Activated T-helper 2 cell treated with anti-CD3 and anti-CD28 coated beads, Interferon-gamma antibody, Interleukin-2, Interleukin-4, amounts not matched to agents 10 μg/mL and 5 μg/mL and 100 μg/mL, durations not matched to agents 14 hours and 24 hours and 36 hours (primary cell): ENCODE results near the gene AGTPBP1. TPM values are rescaled to one million over a fixed set of nuclear protein-coding genes. Genes with fewer than 3 reads are reported as not detected.
"Not testable (repeated sequence)": the region's sequence is repeated elsewhere in the genome, so short reads cannot be mapped to it uniquely, and the experiment has no call there.

ENCODE experiments used
- DNase-seq: peaks from one replicate; pipeline ENCODE4 v3.0.0; 2021; ENCODE audit warnings: low spot score
- H3K27ac Mint-ChIP-seq: one replicate; pipeline ENCODE4 v1.8.0; 2021; ENCODE audit warnings: mixed read lengths
- H3K27me3 Mint-ChIP-seq: one replicate; pipeline ENCODE4 v1.8.0; 2021; ENCODE audit warnings: low read depth, mixed read lengths
- H3K36me3 Mint-ChIP-seq: one replicate; pipeline ENCODE4 v1.8.0; 2021; ENCODE audit warnings: low read depth, mixed read lengths
- H3K4me1 Mint-ChIP-seq: one replicate; pipeline ENCODE4 v1.8.0; 2021; ENCODE audit warnings: low read depth, mixed read lengths
- H3K4me3 Mint-ChIP-seq: one replicate; pipeline ENCODE4 v1.8.0; 2021; ENCODE audit warnings: low read depth, mild to moderate bottlenecking, moderate library complexity, mixed read lengths
- H3K9me3 Mint-ChIP-seq: one replicate; pipeline ENCODE4 v1.8.0; 2021; ENCODE audit warnings: mixed read lengths
- intact Hi-C: fragments of 100-400 bp; cut with micrococcal nuclease; formaldehyde crosslinking; loops from one replicate; pipeline ENCODE4 v1.15.1; 2023
- total RNA-seq: library from RNA; stranded (reverse); gene quantifications from 2 replicates; pipeline ENCODE4 v1.2.3, GENCODE V29; 2022

Gene AGTPBP1
- total RNA-seq, 1 donor from 2014 or later: 26.5 TPM

DNA sequence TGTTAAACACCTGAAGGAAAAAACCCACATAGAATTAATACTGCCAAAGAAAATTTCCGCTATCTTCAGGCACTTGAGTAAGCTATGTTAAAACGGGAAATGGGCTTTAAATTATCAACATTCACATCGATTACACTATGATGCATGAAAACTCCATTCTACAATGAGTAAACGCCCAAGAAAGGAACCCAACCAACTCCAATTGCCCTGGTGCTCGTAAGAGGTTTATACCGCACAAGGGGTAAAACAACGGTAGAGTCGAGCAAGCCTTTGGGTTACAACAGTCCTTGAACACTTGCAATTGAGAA is 1.0 kb downstream of the AGTPBP1 start:
- DNase-seq: no peak
- H3K27ac Mint-ChIP-seq: peak overlapping the region; percentile 97
- H3K4me1 Mint-ChIP-seq: peaks cover 40% of the 10 kb centered on the region
- no peaks in the 10 kb centered on the region for H3K36me3 Mint-ChIP-seq
- peak overlapping the region; percentile 97 for H3K4me3 Mint-ChIP-seq
- intact Hi-C loops: loop anchor here (5.0 kb wide), 2 partner anchors 67 to 1448 kb away; no protein-coding TSS in a partner anchor
- peaks cover 6% of the 10 kb centered on the region for H3K27me3 Mint-ChIP-seq
- no peaks in the 10 kb centered on the region for H3K9me3 Mint-ChIP-seq

DNA sequence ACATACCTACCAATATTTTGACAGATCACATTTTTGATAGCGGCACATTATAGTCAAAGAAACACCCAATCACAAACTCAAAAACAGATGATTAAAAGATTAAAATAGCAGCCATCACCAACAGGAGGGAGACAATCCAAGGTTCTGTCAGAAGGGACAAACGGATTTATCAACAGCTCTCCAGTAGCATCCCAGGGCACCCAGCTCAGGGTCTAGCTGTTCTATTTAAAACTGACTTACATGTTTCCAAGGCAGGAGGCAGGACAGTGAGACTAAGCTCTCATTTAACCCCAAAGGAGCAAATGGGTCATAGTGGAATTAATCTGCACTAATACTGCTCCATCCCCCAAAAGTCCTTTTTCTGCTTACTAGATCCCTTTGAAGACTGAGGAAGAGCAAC is 3.2 kb downstream of the AGTPBP1 start:
- Mint-ChIP-seq H3K36me3 (peaks cover 2% of the 10 kb centered on the region), H3K9me3 (no peaks in the 10 kb centered on the region), H3K4me3 (no peak overlapping the region), H3K4me1 (peaks cover 41% of the 10 kb centered on the region), H3K27me3 (no peaks in the 10 kb centered on the region), H3K27ac (no peak overlapping the region)
- DNase-seq: no peak
- intact Hi-C loops: no loop called here

DNA sequence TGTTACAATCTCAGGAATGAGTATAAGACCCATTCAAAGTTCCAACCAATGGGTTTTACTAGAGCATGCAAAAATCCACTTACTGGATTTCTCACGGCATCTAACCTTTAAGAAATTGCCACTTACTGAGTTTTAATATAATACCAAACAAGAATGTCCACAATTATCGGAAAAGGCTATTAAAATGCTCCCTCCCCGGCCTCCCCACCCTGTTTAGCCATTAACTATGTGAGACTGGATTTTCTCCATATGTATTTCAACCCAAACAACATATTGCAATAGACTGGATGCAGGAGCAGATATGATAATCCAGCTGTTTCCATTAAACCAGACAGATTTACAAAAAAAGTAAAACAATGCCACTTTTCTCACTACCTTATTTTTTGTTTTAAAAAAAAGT is 4.1 kb downstream of the AGTPBP1 start:
- H3K27ac Mint-ChIP-seq: no peak overlapping the region
- H3K4me1 Mint-ChIP-seq: peaks cover 38% of the 10 kb centered on the region
- H3K9me3 Mint-ChIP-seq: no peaks in the 10 kb centered on the region
- intact Hi-C loops: no loop called here
- DNase-seq: no peak
- no peak overlapping the region for H3K4me3 Mint-ChIP-seq
- H3K36me3 Mint-ChIP-seq: peaks cover 7% of the 10 kb centered on the region
- H3K27me3 Mint-ChIP-seq: no peaks in the 10 kb centered on the region

DNA sequence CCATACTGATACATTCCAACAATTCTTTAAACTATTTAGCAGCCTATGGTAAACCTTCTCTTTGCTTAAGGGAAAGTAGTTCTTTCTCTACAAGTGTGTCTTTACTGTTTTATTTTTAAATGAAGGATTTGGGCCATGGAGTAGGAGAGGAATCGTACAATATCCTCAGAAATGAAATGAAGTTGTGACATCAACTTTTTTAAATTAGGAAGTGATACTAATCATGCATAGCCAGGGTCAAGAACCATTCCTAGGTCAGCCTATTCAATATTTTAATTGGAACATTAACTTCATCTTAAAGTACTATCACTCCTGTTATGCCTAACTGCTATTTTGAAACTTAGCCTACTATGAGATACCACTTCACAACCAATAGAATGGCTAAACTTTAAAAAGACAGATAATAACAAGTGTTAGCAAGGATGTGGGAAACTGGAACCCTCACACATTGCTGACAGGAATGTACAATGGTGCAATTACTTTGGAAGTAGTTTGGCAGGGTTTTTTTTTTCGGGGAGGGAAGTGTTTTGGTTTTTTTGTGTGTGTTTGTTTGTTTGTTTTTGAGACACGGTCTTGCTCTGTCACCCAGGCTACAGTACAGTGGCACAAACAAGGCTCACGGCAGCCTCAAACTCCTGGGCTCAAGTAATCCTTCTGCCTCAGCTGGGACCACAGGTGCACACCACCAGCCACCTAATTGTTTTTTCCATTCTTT is 10.7 kb downstream of the AGTPBP1 start:
- H3K9me3 Mint-ChIP-seq: no peaks in the 10 kb centered on the region
- peaks cover 44% of the 10 kb centered on the region for H3K4me1 Mint-ChIP-seq
- H3K27me3 Mint-ChIP-seq: no peaks in the 10 kb centered on the region
- peaks cover 11% of the 10 kb centered on the region for H3K36me3 Mint-ChIP-seq
- no peak overlapping the region for H3K27ac Mint-ChIP-seq
- H3K4me3 Mint-ChIP-seq: no peak overlapping the region
- DNase-seq: no peak
- intact Hi-C loops: no loop called here

DNA sequence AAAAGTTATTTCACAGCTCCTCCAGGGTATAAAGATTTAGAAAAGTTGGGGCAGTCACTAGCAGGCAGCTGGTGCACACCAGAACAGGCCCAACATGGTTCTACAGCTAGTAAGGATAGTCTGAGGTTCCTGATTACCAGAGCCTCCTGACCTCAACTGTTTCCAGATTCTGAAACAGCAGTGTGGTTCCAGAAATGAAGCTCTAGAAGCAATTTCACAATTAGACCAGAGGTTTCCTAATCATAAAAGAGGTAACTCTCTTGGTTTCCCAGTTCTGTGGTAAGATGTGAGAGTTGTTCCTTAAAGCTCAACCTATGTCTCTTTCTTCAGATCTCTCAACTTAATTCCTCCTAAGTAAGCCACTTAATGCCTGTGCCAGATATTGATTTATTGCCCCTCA is 11.9 kb downstream of the AGTPBP1 start:
- intact Hi-C loops: no loop called here
- no peak for DNase-seq
- peaks cover 44% of the 10 kb centered on the region for H3K4me1 Mint-ChIP-seq
- no peaks in the 10 kb centered on the region for H3K9me3 Mint-ChIP-seq
- H3K36me3 Mint-ChIP-seq: peaks cover 11% of the 10 kb centered on the region
- H3K27ac Mint-ChIP-seq: no peak overlapping the region
- no peak overlapping the region for H3K4me3 Mint-ChIP-seq
- H3K27me3 Mint-ChIP-seq: no peaks in the 10 kb centered on the region

DNA sequence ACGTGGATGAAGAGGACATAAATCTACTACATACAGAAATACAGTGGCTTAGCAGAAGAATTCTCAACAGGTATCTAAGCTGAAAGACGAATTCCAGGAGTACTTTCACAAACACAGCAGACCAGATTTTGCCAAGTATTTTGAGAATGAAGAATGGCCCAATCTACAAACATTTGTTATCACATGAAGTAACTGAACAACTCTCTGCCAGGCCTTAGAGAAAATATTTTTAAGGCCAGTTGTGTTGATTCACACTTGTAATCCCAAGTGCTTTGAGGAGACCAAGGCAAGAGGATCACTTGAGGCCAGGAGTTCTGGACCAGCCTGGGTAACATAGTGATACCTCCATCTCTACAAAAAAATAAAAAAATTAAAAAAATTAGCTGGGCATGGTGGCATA is 14.3 kb downstream of the AGTPBP1 start:
- Mint-ChIP-seq H3K27me3 (no peaks in the 10 kb centered on the region), H3K36me3 (peaks cover 15% of the 10 kb centered on the region), H3K9me3 (no peaks in the 10 kb centered on the region), H3K27ac (no peak overlapping the region), H3K4me3 (no peak overlapping the region), H3K4me1 (peaks cover 36% of the 10 kb centered on the region)
- intact Hi-C loops: no loop called here
- no peak for DNase-seq

DNA sequence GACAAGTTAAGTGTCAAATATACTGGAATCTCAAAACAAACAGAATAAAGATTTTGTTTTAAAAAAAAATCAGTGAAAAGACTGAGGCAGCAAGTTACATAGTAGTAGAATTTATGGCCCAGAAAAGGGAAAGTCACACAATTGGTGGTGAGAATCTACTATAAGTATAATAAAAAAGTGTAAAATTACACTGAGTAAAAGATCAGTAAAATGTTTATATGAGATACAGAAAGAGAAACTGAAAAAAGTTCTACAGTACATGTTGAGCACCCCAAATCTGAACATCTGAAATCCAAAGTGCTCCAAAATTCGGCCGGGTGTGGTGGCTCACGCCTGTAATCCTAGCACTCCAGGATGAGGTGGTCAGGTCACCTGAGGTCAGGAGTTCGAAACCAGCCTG is 15.0 kb downstream of the AGTPBP1 start:
- no peak overlapping the region for H3K4me3 Mint-ChIP-seq
- no peaks in the 10 kb centered on the region for H3K27me3 Mint-ChIP-seq
- peaks cover 6% of the 10 kb centered on the region for H3K9me3 Mint-ChIP-seq
- H3K4me1 Mint-ChIP-seq: peaks cover 37% of the 10 kb centered on the region
- H3K36me3 Mint-ChIP-seq: peaks cover 22% of the 10 kb centered on the region
- intact Hi-C loops: no loop called here
- no peak for DNase-seq
- no peak overlapping the region for H3K27ac Mint-ChIP-seq

DNA sequence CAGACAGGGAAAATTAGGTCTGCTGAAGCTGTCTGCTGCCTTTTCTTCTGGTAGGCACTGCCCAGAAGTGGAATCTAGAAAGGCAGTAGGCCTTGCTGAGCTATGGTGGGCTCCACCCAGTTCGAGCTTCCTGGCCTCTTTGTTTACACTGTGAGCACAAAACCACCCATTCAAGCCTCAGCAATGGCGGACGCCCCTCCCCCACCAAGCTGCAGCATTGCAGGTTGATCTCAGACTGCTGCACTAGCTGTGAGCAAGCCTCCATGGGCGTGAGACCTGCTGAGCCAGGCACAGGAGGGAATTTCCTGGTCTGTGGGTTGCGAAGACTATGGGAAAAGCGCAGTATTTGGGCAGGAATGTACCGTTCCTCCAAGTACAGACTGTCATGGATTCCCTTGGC is 18.5 kb downstream of the AGTPBP1 start:
- peaks cover 27% of the 10 kb centered on the region for H3K9me3 Mint-ChIP-seq
- peaks cover 34% of the 10 kb centered on the region for H3K36me3 Mint-ChIP-seq
- DNase-seq: peak; percentile 43
- no peak overlapping the region for H3K4me3 Mint-ChIP-seq
- H3K27me3 Mint-ChIP-seq: no peaks in the 10 kb centered on the region
- no peak overlapping the region for H3K27ac Mint-ChIP-seq
- H3K4me1 Mint-ChIP-seq: peaks cover 21% of the 10 kb centered on the region
- intact Hi-C loops: no loop called here

DNA sequence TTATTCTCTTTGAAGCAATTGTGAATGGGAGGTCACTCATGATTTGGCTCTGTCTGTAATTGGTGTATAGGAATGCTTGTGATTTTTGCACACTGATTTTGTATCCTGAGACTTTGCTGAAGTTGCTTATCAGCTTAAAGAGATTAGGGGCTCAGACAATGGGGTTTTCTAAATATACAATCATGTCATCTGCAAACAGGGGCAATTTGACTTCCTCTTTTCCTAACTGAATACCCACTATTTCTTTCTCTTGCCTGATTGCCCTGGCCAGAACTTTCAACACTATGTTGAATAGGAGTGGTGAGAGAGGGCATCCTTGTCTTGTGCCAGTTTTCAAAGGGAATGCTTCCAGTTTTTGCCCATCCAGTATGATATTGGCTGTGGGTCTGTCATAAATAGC is 22.3 kb downstream of the AGTPBP1 start:
- peaks cover 26% of the 10 kb centered on the region for H3K4me1 Mint-ChIP-seq
- H3K36me3 Mint-ChIP-seq: peaks cover 32% of the 10 kb centered on the region
- DNase-seq, H3K27me3 Mint-ChIP-seq, intact Hi-C loops, H3K4me3 Mint-ChIP-seq, H3K27ac Mint-ChIP-seq: not testable (repeated sequence)
- H3K9me3 Mint-ChIP-seq: peaks cover 28% of the 10 kb centered on the region

DNA sequence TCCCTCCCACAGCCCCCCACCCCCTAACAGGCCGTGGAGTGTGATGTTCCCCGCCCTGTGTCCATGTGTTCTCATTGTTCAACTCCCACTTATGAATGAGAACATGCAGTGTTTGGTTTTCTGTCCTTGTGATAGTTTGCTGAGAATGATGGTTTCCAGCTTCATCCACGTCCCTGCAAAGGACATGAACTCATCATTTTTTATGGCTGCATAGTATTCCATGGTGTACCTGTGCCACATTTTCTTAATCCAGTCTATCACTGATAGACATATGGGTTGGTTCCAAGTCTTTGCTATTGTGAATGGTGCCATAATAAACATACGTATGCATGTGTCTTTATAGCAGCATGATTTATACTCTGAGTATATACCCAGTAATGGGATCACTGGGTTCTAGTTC is 23.9 kb downstream of the AGTPBP1 start:
- DNase-seq, H3K4me3 Mint-ChIP-seq, H3K27me3 Mint-ChIP-seq, intact Hi-C loops, H3K27ac Mint-ChIP-seq: not testable (repeated sequence)
- Mint-ChIP-seq H3K4me1 (peaks cover 22% of the 10 kb centered on the region), H3K36me3 (peaks cover 27% of the 10 kb centered on the region), H3K9me3 (peaks cover 28% of the 10 kb centered on the region)

DNA sequence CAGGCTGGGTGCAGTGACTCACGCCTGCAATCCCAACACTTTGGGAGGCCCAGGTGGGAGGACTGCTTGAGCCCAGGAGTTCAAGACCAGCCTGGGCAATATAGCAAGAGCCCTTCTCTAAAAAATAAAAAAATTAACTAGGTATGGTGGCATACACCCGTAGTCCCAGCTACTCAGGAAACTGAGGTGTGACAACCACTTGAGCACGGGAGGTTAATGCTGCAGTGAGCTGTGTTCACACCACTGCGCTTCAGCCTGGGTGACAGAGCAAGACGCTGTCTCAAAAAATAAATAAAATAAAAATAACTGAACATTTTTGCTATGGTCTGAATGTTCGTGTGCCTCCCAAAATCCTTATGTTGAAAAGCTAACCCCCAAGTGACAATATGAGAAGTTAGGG is 24.5 kb downstream of the AGTPBP1 start:
- intact Hi-C loops: no loop called here
- Mint-ChIP-seq H3K4me1 (peaks cover 21% of the 10 kb centered on the region), H3K4me3 (no peak overlapping the region), H3K9me3 (peaks cover 26% of the 10 kb centered on the region), H3K36me3 (peaks cover 24% of the 10 kb centered on the region), H3K27ac (no peak overlapping the region), H3K27me3 (no peaks in the 10 kb centered on the region)
- DNase-seq: no peak

DNA sequence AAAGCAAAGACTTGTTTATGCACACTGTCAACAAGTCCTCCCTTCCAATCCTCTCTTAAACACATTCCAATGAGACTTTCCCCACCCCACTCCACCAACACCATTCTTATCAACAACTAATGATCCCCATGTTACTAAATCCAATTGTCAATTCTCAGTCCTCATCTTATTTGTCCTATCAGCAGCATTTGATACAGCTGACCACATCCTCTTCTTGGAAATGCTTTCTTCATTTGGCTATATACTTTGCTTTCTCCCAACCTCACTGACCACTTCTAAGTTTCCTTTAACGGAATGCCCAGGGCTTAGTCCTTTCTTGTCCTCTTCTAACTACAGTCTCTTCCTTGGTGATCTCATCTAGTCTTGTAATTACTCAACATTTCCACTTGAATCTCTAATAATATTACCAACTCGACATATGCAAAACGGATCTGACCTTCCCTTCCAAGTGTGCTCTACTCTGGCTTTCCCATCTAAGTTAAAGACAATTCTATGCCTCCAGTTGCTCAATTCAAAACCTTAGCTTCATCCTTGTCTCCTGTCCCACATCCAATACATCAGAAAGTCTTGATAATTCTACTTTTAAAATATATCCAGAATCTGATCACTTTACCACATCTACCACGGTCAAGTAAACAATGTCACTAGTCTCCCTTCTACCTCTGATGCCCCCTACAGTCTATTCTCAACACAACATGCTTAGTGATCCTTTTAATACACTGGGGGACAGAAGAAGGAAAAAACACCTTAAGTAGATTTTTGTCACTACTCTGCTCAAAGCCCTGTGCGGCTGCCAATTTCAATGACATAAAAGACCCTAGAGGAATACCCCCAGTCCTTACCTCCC is 25.5 kb downstream of the AGTPBP1 start:
- Mint-ChIP-seq H3K27me3 (no peaks in the 10 kb centered on the region), H3K4me3 (no peak overlapping the region), H3K9me3 (peaks cover 18% of the 10 kb centered on the region), H3K4me1 (peaks cover 21% of the 10 kb centered on the region), H3K27ac (no peak overlapping the region), H3K36me3 (peaks cover 14% of the 10 kb centered on the region)
- no peak for DNase-seq
- intact Hi-C loops: no loop called here

DNA sequence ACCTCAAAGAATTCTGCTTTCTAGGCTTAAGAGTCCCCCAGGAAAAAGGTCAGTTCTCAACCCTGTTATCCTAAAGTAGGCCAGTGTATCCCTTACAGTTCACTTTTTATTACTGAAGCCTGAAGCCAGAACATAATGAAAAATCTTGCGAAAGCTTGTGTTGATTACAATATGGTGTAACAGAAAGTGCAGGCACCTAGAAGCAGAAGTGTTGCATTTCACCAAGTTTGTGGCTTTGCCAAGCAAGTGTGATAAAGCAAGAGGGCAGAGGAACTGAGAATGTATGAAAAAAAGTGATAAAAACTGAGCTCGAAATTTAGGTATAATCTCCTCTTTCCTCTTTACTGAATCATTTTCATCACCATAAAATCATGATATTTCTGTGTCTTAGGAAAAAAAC is 26.2 kb downstream of the AGTPBP1 start:
- Mint-ChIP-seq H3K27ac (no peak overlapping the region), H3K4me3 (no peak overlapping the region), H3K4me1 (peaks cover 21% of the 10 kb centered on the region), H3K36me3 (peaks cover 7% of the 10 kb centered on the region), H3K9me3 (peaks cover 12% of the 10 kb centered on the region), H3K27me3 (no peaks in the 10 kb centered on the region)
- intact Hi-C loops: no loop called here
- DNase-seq: no peak
